SK-N-SH treated with all-trans-retinoic acid at 6 μM for 48 hours (cell line): ENCODE results near the gene HOXC13.

Experiments
- ARNTL ChIP-seq: fragments of 450-650 bp; formaldehyde crosslinking; IDR thresholded peaks from 2 replicates; pipeline ENCODE4 v1.5.0; 2020; ENCODE audit warnings: low read depth, mild to moderate bottlenecking, moderate library complexity, borderline replicate concordance
- OSR1 ChIP-seq: fragments of 250-450 bp; sonication (Bioruptor Pico); IDR thresholded peaks from 2 replicates; pipeline ENCODE4 v1.8.0; 2022; ENCODE audit warnings: moderate library complexity, mild to moderate bottlenecking, inconsistent platforms
- SNAI2 ChIP-seq: fragments of 250-450 bp; sonication (Bioruptor Pico); IDR thresholded peaks from 2 replicates; pipeline ENCODE4 v1.5.0; 2020; ENCODE audit warnings: mild to moderate bottlenecking, moderate library complexity
- ZFP3 ChIP-seq: fragments of 250-450 bp; sonication (Bioruptor Pico); IDR thresholded peaks from 2 replicates; pipeline ENCODE4 v1.5.0; 2020; ENCODE audit warnings: mild to moderate bottlenecking, moderate library complexity
- ZFP30 ChIP-seq: fragments of 450-650 bp; formaldehyde crosslinking; IDR thresholded peaks from 2 replicates; pipeline ENCODE4 v1.5.0; 2022; ENCODE audit warnings: mild to moderate bottlenecking, moderate library complexity
- ZNF565 ChIP-seq: fragments of 450-650 bp; formaldehyde crosslinking; conservative IDR thresholded peaks from 2 replicates; pipeline ENCODE4 v1.5.0; 2020; ENCODE audit warnings: low read depth, mild to moderate bottlenecking, moderate library complexity
- ZNF8 ChIP-seq: fragments of 450-650 bp; formaldehyde crosslinking; IDR thresholded peaks from 2 replicates; pipeline ENCODE4 v1.5.0; 2020; ENCODE audit warnings: mild to moderate bottlenecking, moderate library complexity

DNA sequence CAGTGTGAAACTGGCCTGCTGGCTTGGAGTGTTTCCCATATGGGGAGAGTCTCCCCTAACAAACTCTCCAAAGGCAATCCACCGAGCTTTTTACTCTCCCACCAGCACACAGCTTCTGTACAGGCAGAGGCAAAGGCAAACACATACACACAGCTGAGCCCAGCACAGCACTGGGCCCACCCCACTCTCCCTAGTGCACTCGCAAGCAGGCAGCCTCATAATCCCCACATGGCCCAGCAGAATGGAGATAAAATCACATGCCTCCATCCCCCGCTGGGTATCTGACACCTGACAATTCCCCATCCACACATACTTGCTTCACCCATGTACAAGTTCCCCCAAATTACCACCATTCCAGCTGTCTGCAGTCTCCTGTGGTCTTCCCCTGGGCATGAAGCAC is 19.5 kb downstream of the HOXC13 start:
- no peak for TF ChIP-seq ZFP30 (CRISPR knock-in tag)
- TF ChIP-seq ZFP3: no peak
- no peak for TF ChIP-seq ZNF8
- no peak for TF ChIP-seq OSR1 (CRISPR knock-in tag)
- TF ChIP-seq ZNF565 (CRISPR knock-in tag): no peak
- no peak for TF ChIP-seq ARNTL (CRISPR knock-in tag)
- TF ChIP-seq SNAI2 (CRISPR knock-in tag): no peak
